Keratinocyte (primary cell): ENCODE measurements around the gene TWIST2. TPM values are rescaled to one million over a fixed set of nuclear protein-coding genes. Genes with fewer than 3 reads are reported as not detected.

Experiments
- DNase-seq: peaks from one replicate; pipeline ENCODE4 v3.0.0-alpha.2; 2011; ENCODE audit warnings: low read depth, missing footprints, low spot score
- FAIRE-seq: peaks from 2 replicates; lab custom pipeline; 2011; peaks lifted over from hg19 to GRCh38; lab: Jason Lieb, UNC
- H2AFZ ChIP-seq: 2 replicates; pipeline ENCODE4 v1.6.0; 2012; ENCODE audit warnings: low read length, control low read depth, inconsistent platforms; ENCODE audit not compliant: control insufficient read depth
- H3K27ac ChIP-seq: 2 replicates; pipeline ENCODE4 v1.5.1; 2011; ENCODE audit warnings: low read length; ENCODE audit not compliant: control insufficient read depth, insufficient read depth
- H3K27me3 ChIP-seq: 3 replicates; pipeline ENCODE4 v1.6.0; 2011; ENCODE audit warnings: low read length; ENCODE audit not compliant: control insufficient read depth, insufficient read depth; ENCODE audit errors: extremely low read depth
- H3K36me3 ChIP-seq, 2 experiments: 2 replicates in 1 of 2; 3 replicates in 1 of 2; pipeline ENCODE4 v1.5.1; 2011; ENCODE audit warnings: low read length in 2 of 2, mild to moderate bottlenecking in 1 of 2; ENCODE audit not compliant: control insufficient read depth in 2 of 2, insufficient read depth in 2 of 2; ENCODE audit errors: extremely low read depth in 1 of 2
- H3K4me1 ChIP-seq: 3 replicates; pipeline ENCODE4 v1.5.1; 2011; ENCODE audit warnings: low read length; ENCODE audit not compliant: control insufficient read depth, insufficient read depth; ENCODE audit errors: extremely low read depth
- H3K4me2 ChIP-seq: 3 replicates; pipeline ENCODE4 v1.6.0; 2011; ENCODE audit warnings: low read depth, low read length; ENCODE audit not compliant: control insufficient read depth, insufficient read depth; ENCODE audit errors: extremely low read depth
- H3K4me3 ChIP-seq, 3 experiments: fragments of 200-600 bp in 1 of 3; sonication (generic) in 1 of 3; 2 replicates in 2 of 3; 3 replicates in 1 of 3; pipeline ENCODE4 v1.5.1; 2011 to 2016; ENCODE audit warnings: low read length in 3 of 3, mild to moderate bottlenecking in 3 of 3, control low read depth in 2 of 3, inconsistent platforms in 1 of 3, low read depth in 1 of 3, mixed read lengths in 1 of 3, mixed run types in 1 of 3, moderate library complexity in 1 of 3; ENCODE audit not compliant: control insufficient read depth in 2 of 3, insufficient read depth in 2 of 3; ENCODE audit errors: extremely low read depth in 1 of 3
- H3K79me2 ChIP-seq: 2 replicates; pipeline ENCODE4 v1.6.0; 2012; ENCODE audit warnings: low read length; ENCODE audit not compliant: control insufficient read depth, insufficient read depth
- H3K9ac ChIP-seq: 3 replicates; pipeline ENCODE4 v1.6.0; 2011; ENCODE audit warnings: low read length; ENCODE audit not compliant: control insufficient read depth, insufficient read depth; ENCODE audit errors: extremely low read depth
- H3K9me1 ChIP-seq: 3 replicates; pipeline ENCODE4 v1.6.0; 2011; ENCODE audit warnings: low read length; ENCODE audit not compliant: control insufficient read depth, insufficient read depth; ENCODE audit errors: extremely low read depth
- H3K9me3 ChIP-seq: 2 replicates; pipeline ENCODE4 v1.5.1; 2012; ENCODE audit warnings: low read depth, low read length; ENCODE audit not compliant: control insufficient read depth
- H4K20me1 ChIP-seq: 3 replicates; pipeline ENCODE4 v1.6.0; 2011; ENCODE audit warnings: low read length; ENCODE audit not compliant: control insufficient read depth, insufficient read depth; ENCODE audit errors: extremely low read depth
- EZH2 ChIP-seq: IDR thresholded peaks from one replicate; pipeline ENCODE4 v1.6.1; 2012; ENCODE audit warnings: inconsistent platforms, mild to moderate bottlenecking, low read length, moderate library complexity
- dilution Hi-C: fragments of 300-500 bp; cut with MboI; formaldehyde crosslinking; loops from one replicate; pipeline ENCODE4 v1.7.0; 2020; ENCODE audit warnings: low sequenced_read_pairs; ENCODE audit not compliant: extremely low pct_ligation_motif_present
- polyA plus RNA-seq, 5 experiments: library from polyadenylated mRNA; depleted of rRNA in 3 of 5; stranded (reverse) in 3 of 5; stranded (forward) in 1 of 5; unstranded in 1 of 5; fragments of >200 nt; gene quantifications; 1 replicate in 1 of 5; 2 replicates in 3 of 5; 3 replicates in 1 of 5; pipeline versions ENCODE4 v1.2.1 to v1.2.3, GENCODE V29; 2011 to 2012; ENCODE audit warnings: missing spikeins in 2 of 5, low read depth in 1 of 5, low replicate concordance in 1 of 5
- TF ChIP-seq, protein P1 (sequence below), 3 experiments: IDR thresholded peaks in 1 of 3; conservative IDR thresholded peaks in 1 of 3; optimal IDR thresholded peaks in 1 of 3; 2 replicates in 2 of 3; 3 replicates in 1 of 3; pipeline versions ENCODE3 to v1.5.1; 2011; ENCODE audit warnings: low read length in 3 of 3, mild to moderate bottlenecking in 3 of 3, moderate library complexity in 2 of 3, control low read depth in 1 of 3, inconsistent platforms in 1 of 3; ENCODE audit not compliant: insufficient read depth in 2 of 3; ENCODE audit errors: extremely low read depth in 1 of 3

Gene TWIST2
- polyA plus RNA-seq, 1 donor (not counting 4 experiments of a cell fraction or from before 2014, with no cell fraction given) = 5.5 TPM

DNA sequence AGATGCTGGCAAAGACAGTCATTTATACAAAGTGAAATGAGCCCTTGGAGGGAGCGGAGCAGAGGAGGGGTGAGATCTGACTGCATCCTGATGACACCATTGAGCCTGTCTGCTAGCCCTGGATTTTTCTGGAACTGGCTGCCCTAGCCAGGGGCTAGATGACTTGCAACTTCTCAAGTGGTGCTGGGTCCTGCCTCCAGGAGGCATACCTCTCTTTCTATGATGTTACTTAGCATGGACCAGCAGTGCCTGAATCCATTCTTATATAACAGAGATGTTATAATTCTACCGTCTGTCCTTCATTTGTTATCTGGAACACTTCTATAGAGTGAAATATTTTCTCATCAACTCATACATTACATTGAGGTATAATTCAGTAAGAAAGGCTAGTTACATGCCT, 8.5 kb upstream of the TWIST2 start:
- Histone ChIP-seq H2AFZ (no peak overlapping the region), H3K36me3 (no peaks in the 10 kb centered on the region), H3K9me1 (no peaks in the 10 kb centered on the region), H3K4me1 (peaks cover 3% of the 10 kb centered on the region), H3K27ac (no peak overlapping the region), H3K27me3 (peaks cover 20% of the 10 kb centered on the region), H3K9ac (no peak overlapping the region), H4K20me1 (no peaks in the 10 kb centered on the region), H3K4me3 (no peak overlapping the region), H3K79me2 (no peaks in the 10 kb centered on the region), H3K9me3 (no peaks in the 10 kb centered on the region), H3K4me2 (no peak overlapping the region)
- FAIRE-seq (no peak), DNase-seq (no peak)
- dilution Hi-C loops = no loop called here
- no peak for TF ChIP-seq EZH2
- TF ChIP-seq, protein P1, sequence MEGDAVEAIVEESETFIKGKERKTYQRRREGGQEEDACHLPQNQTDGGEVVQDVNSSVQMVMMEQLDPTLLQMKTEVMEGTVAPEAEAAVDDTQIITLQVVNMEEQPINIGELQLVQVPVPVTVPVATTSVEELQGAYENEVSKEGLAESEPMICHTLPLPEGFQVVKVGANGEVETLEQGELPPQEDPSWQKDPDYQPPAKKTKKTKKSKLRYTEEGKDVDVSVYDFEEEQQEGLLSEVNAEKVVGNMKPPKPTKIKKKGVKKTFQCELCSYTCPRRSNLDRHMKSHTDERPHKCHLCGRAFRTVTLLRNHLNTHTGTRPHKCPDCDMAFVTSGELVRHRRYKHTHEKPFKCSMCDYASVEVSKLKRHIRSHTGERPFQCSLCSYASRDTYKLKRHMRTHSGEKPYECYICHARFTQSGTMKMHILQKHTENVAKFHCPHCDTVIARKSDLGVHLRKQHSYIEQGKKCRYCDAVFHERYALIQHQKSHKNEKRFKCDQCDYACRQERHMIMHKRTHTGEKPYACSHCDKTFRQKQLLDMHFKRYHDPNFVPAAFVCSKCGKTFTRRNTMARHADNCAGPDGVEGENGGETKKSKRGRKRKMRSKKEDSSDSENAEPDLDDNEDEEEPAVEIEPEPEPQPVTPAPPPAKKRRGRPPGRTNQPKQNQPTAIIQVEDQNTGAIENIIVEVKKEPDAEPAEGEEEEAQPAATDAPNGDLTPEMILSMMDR (optimal IDR thresholded peaks at IDR 0.05 in 1 of 3, IDR thresholded peaks at IDR 0.05 in 1 of 3, conservative IDR thresholded peaks at IDR 0.05 in 1 of 3; ENCODE audit: extremely low read depth in 1 of 3, insufficient read depth in 2 of 3, low read length in 3 of 3) = no peak

DNA sequence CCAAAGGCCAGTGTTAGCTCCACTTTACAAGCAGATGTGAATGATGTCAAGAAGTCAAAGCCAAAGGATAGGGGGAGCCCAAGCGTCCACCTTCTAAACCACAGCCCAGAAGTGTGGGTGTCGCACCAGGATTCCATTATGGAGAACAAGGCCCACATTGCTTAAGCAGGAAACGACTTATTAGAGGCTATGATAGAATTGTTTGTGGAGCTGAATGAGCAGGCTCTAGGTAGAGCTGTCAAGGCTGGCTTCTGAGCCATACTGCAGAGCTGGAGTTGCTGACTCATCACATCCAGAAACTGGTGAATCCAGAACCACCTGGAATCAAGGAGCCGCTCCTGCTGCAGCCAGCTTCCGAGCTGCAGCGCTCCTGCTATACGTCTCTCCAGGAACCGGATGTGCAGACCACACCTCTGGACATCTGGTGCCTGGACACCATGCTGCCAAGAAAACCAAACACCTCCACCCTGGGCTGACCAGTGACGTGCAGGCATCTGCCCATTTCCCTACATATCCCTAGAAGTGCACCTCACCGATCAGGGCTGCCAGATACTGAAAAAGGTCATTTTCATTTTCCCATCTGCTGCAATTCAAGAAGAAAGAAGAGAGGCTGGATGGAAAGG, 6.2 kb upstream of the TWIST2 start:
- peak overlapping the region; percentile 28 for H3K4me2 ChIP-seq
- FAIRE-seq (peak; percentile 17), DNase-seq (no peak)

More for the DNA sequence above, 6.2 kb upstream of the TWIST2 start:
- TF ChIP-seq, protein P1 (optimal IDR thresholded peaks at IDR 0.05 in 1 of 3, IDR thresholded peaks at IDR 0.05 in 1 of 3, conservative IDR thresholded peaks at IDR 0.05 in 1 of 3; ENCODE audit: extremely low read depth in 1 of 3, insufficient read depth in 2 of 3, low read length in 3 of 3) = no peak
- no peak for TF ChIP-seq EZH2
- no peaks in the 10 kb centered on the region for H4K20me1 ChIP-seq
- dilution Hi-C loops = no loop called here
- H3K9me1 ChIP-seq = no peaks in the 10 kb centered on the region
- H3K79me2 ChIP-seq = no peaks in the 10 kb centered on the region
- H3K9ac ChIP-seq = no peak overlapping the region
- no peak overlapping the region for H3K27ac ChIP-seq
- H3K27me3 ChIP-seq = peaks cover 35% of the 10 kb centered on the region
- no peak overlapping the region for H3K4me3 ChIP-seq
- peaks cover 3% of the 10 kb centered on the region for H3K4me1 ChIP-seq
- H2AFZ ChIP-seq = no peak overlapping the region
- H3K9me3 ChIP-seq = no peaks in the 10 kb centered on the region
- no peaks in the 10 kb centered on the region for H3K36me3 ChIP-seq
